Activated CD8-positive, alpha-beta memory T cell treated with anti-CD3 and anti-CD28 coated beads, Interleukin-2, amount 50 U/mL, for 24 hours (primary cell): ENCODE measurements around the gene SH3D19.

Source experiments
- DNase-seq: peaks from one replicate; pipeline ENCODE4 v3.0.0-alpha.2; 2020; ENCODE audit errors: extremely low read depth

The SH3D19 gene

DNA sequence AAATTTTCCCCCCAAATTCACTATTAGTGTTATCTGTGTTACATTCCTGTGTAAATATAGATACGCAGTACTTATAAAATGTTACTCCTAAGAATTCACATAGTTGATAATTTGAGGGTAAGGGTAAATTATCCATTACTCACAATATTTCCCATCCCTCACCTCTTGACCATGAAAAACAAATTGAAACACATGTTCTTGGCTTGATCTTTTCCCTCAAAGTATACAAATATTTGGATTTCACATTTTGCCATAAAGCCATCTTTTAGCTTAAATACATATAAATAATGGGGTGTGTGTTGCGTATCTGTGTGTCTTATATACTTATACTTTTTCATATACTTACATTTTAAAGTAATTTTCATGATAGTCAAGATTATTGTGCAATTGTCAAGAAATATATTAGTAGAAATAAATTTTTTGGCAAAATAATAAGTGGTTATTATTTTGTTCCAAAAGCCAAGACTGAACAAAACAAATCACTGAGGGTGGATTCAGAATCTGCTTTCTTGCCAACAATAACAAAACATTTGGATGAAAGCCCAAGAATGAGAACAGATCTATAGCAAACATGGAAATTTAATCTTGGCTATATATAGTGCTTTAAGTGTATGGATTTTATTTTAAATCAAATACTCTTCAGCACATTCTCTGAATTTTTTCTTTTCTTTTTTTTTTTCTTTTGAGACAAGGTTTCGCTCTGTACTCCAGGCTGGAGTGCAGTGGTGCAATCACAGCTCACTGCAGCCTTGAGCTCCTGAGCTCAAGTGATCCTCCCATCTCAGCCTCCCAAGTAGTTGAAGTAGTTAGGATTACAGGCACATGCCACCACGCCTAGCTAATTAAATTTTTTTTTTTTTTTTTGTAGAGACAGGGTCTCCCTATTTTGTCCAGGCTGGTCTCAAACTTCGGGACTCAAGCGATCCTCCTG lies 97.0 kb downstream of the SH3D19 start:
- DNase-seq = no peak

DNA sequence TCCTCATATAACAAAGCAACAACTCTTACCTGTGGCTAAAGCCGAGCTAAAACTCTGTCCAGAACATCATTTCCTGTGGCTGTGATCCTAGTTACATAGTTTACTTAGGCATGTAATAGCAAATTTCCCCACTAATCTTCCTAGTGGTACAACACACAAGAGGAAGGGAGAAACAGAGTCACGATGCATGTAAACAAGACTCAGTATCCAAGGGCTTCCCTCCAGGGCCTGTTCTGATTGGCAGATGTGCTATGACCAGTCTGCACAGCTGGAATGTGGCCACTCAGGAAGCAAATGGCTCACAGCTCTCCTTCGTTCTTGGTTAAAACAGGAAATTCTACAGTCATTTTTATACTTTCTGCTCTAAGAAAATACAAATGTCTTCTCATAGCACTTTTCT lies 97.7 kb downstream of the SH3D19 start:
- no peak for DNase-seq

DNA sequence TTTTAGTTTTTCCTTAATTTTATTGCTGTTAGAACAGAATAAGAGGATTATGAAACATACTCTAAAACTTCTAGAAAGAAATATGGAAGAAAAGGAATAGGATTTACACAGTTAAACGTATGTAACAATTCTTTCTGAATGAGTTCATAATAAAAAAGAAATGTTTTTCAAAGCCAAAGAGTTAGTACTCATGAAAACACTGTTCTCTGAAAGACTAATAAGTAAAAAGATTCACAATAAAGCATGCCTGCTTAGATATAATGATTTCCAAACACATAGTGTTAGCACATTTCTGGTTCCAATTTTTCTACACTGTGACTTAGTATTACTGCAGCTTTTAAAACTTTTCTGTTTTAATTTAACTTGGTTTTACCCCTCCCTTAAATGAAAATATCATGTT lies 98.2 kb downstream of the SH3D19 start:
- DNase-seq = no peak

DNA sequence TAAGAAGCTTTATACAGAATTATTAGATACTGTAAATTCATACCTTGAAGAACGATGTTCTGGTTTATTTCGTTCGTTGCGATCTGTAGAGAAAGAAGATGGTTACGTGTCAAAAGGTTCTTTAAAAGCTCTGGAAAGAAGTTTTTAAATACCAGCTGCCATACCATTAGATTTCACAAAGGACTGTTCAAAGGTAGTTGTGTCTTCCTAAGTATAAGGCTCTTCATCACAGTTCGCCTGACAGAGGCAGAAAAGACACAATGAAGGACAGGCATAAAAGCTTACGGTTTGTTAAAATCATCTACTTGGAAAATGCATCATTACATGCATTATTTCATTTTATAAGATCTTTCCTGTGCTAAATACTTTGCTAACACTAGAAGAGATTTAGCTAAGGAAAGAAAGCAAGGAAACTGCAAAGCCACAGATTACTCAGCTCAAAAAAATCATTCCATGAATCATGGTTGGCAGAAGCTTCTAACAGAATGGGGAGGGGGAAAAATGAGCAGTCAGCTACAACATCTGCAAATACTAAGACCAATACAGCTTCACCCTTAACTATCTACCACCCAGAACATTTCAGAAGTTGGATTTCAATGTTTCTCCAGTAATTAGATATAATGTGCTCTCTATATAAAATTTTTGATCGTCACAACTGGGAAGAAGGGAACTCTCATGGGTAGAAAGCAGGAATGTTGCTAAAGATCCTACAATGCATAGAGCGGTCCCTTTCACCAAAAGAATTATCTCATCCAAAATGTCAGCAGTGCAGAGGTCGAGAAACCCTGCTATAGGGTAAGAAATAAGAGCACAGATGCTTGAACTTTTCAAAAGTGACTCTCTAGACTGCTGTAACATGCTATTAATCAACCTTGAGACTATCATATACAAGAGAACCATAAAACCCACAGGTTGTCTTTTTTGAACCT lies 99.1 kb downstream of the SH3D19 start:
- no peak for DNase-seq

DNA sequence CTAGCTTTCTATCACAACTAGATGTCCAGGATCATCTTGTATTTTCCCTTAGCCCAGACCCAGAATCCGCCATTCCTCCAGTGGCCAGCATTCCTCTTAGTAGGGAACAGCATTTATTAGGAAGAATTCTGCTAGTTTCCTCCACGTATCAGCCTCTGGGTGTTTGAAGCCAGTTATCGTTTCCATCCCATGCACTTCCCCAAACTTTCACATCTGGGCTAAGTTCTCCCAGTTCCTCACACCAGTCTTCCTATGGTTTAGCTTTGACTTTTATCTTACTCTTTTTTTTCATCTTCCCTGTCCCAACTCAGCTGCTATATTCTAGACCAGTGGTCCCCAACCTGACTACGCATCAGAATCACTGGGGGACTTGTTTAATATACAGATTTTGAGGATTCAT lies 101.9 kb downstream of the SH3D19 start:
- DNase-seq = no peak

DNA sequence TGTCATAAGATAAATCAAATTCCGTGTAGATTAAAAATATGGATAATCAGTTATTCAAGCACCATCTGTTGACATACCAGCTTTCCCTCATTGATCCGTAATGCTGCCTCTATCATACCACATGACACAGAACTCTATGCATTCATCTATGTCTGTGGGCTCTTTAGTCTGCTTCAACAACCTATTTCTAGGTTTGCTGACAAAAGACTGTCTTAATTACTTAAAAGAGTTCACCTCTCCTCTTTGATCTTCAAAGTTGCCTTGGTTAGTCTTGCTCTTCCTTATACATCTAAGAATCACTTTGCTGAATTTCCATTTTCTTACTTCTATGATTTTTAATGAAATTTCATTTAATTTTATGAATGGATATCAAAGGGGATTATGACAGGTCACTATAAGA lies 105.5 kb downstream of the SH3D19 start:
- no peak for DNase-seq

DNA sequence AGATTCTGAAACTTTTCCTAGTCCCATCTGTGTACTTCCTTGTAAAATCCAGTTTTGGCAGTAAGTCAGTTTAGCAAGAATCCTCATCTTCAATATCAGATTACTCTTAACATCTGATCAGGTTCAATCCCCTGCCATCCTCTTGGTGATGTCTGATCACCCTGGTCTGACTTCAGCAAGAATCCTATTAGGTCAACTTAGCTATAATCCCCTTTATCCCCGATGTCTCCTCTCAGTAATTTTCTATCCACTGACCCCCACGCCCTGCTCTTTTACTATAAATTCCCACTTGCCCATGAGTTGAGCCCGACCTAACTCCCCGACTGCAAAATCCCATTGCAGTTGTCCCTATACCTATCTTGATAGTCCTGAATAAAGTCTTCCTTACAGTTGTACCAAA lies 106.3 kb downstream of the SH3D19 start:
- DNase-seq = no peak

DNA sequence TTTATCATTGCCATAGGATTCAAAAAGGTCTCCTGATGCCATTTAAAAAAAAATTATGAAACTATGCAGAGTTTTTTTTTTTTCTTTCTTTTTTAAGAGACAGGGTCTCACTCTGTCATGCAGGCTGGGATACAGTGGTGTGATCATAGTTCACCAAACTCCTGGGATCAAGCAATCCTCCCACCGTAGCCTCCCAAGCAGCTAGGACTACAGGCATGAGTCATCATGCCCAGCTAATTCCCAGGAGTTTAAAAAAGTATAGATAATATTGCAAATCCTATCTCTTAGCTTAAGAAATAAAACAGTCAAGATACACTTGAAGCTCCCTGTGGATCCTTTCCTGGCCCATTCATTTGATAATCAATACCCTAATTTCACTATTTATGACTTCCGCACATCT lies 107.1 kb downstream of the SH3D19 start:
- DNase-seq = no peak

DNA sequence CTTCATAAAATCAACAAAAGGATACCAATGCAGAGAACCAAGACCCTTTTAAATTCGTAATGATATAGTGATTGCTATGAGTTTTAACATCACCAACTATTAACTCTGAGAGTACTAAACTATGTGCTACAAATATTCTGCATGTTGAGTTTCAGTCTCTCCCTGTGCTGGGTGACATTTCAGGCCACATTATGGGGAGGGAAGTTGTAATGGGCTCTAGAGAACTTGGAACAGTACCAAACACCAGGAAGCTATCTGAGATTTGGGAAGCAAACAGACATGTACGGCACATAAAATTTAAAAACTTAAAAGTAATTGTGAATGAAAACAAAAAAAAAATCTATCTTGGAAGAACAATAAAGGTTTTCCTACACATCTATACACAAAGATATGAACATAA lies 108.1 kb downstream of the SH3D19 start:
- no peak for DNase-seq

DNA sequence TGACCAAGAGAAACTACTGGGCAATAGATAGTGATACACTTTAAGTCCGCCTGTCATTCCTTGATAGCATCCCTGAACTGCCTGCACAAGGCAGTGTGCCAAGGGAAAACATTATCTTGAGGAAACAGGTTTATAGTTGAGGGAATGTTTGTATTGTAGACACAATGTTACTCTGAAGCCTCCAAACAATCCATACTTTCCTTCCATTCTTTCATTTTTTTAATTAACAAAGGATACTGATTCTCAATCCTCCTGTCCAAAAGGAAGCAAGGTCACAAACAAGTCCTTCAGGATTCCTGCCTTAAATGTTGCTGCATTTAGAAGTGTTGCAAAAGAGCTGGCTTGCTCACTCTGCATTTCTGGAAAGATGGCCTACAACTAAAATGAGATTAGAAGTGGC lies 110.1 kb downstream of the SH3D19 start:
- DNase-seq = no peak

DNA sequence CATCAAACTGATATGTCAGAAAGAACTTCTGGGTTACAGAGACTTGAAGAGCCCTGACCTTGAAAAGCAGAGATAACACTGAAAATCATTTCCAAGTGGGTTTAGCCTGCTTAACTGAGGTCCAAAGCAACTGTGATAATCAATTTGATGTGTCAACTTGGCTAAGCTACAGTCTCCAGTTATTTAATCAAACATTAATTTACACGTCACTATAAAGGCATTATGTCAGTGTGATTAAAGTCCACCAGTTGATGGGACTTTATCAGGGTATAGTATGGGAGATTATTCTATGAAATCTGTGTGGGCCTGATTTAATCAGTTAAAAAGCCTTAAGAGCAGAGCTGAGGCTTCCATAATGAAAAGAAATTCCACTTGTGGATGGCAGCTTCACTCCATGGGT lies 117.5 kb downstream of the SH3D19 start:
- no peak for DNase-seq

DNA sequence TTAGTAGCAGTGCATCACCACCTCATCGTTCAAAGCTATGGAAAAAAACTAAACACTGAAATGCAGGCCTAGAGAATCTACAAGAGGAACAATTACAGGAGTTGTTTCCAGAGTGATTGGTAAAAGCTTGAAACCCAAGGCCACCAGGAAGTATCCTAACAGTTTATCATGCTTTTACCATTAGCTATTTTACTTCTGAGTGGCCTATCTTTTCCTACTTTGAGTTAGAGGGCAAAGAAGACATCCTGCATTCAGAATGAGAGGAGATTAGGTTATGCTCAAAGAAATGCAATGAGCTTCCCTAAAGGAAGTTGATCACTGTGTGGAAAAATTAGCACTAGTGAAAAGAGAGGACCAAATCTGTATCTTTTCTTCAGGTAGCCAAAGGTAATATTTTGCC lies 118.2 kb downstream of the SH3D19 start:
- DNase-seq = no peak

DNA sequence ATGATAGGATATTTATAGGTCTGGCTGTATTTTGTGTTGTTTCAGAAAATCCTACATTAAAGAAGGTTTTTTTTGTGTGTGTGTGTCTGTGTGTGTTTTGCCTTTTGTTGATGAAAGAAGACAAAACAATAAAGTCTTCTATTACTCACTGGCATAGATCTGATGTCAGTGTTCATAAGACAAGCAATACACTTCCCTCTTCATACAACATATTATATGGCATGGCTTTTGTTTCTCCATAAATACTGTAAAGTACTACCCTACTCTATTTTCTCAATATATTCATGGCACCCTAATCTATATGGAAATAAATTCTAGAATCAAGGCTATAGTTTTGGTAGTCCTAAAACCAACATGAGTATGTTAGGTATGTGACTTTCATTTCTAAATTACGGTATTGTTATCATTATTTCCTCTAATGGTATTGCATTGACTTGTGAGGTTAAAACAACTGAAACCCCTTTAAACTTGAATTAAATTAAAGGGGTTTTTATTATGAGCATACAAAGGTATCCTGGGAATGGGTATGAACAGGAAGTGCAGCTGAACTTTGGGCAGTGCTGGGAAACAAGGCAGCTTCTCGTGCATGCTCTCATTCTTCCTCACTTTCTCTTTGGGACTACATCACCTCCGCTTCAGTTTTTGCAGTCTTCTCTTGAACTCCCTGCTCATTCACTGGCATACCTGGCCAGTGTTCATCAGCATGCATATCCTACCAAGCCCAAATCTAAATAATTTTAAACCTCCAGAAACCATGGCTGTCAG lies 119.0 kb downstream of the SH3D19 start:
- DNase-seq = no peak

DNA sequence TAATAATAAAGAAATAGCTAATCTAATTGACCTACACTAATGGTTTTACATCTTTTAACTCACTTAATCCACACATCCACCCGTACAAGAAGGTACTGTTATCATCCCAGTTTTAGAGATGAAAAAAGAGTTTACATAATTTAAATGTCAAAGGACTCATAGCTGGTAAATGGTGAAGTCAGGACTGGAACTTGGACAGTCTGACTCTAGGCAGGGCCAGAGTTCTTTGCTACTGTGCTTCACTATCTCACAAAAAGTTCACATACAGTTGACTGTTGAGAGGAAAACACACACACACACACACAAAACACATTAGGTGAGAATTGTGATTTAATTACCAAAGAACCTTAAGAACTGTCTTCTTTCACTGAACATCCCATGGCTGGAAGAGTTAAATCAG lies 119.7 kb downstream of the SH3D19 start:
- no peak for DNase-seq

DNA sequence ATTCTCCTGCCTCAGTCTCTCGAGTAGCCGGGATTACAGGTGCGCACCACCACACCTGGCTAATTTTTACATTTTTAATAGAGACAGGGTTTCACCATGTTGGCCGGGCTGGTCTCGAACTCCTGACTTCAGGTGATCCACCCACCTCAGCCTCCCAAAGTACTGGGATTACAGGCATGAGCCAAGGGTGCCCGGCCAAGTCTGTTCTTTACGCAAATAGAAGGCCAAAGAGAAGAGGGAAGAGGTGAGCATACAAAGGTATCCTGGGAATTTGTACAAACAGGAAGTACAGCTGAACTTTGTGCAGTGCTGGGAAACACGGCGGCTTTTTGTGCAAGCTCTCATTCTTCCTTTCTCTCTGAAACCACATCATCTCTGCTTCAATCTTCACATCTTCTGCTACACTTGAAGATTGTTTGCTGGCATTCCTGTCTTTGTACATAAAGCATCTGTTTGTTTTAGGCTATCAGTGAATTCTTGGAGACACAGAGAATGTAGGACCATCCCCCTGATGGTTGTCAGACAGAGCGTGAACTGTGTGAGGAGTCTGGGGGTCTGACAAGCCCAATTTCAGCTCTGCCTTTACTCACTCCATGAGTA lies 120.4 kb downstream of the SH3D19 start:
- no peak for DNase-seq

DNA sequence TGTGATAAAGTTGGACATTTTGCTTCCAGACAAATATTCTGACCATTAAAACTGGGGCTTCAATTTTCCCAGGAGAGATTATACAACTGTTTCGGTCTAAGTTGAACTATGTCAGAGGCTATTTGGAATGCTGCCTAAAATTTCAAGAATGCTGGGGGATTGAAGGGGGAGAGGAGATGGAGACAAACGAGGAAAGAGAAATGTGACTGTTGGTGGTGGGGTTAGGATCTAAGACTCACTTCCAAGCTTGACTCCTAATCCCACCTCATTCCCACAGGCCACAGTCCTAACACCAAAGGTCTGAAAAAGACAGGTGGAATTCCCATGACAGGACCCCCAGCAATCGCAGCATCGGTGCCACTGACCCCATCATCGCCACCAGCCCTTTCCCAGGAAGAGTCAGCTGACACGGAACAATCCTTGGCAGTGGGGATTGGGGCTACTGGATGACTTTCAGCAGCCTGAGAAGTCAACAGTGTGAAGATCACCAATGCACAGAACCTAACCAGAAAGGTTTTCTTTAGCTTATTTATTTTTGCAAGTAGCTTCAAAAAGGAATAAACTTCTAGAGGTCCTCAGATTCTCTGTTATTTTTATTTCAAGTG lies 122.5 kb downstream of the SH3D19 start:
- no peak for DNase-seq

DNA sequence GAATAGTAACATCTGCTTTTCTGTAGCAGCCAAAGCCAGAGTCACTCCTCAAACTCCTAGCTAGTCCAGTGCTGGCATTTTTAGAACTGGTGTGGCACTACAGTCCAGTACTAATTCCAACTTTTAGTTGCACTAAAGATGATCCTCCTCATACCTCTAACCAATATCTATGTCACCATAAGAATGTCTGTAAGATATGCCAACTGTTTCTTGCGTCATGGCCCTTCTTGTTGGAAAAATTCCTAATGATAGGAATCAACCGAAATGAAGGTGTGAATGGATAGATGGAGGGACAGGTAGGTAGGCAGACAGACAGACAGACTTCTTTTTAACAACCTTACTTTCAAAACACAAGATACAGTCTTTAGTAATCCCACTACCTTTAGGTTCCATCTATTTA lies 123.0 kb downstream of the SH3D19 start:
- no peak for DNase-seq

DNA sequence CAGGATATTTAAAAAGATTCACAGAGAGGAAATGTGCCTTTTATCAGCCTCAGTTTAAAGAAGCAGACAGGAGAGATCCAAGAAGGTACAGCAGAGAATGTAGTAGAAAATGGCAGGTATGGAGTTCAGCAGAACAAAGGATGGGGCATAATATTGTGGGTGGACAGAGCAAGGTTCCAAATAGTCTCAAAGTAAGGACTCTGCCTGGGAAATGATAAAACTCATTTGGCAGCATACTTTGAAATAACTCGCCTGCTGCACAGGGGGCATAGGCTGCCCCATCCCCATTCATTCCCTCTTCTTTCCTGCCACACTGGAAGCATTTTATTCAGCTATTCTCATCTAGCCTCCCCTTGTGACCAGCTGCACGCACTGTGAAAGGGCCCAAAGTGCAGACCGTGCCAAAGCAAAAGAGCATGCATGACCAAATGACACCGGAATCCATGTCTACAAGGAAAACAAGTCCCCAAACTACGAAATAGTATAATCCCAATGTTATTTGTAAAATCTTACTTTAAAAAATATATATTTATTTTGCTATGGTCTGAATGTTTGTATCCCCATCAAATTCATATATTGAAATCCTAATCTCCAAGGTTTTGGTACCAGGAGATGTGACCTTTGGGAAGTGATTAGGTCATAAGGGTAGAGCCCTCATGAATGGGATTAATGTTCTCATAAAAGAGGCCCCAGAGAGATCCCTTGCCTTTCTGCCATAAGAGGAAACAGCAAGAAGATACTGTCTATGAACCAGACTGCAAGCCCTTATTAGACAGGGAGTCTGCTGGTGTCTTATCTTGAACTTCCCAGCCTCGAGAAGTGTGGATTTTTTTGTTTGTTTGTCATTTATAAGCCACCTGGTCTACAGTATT lies 125.8 kb downstream of the SH3D19 start:
- DNase-seq = no peak

DNA sequence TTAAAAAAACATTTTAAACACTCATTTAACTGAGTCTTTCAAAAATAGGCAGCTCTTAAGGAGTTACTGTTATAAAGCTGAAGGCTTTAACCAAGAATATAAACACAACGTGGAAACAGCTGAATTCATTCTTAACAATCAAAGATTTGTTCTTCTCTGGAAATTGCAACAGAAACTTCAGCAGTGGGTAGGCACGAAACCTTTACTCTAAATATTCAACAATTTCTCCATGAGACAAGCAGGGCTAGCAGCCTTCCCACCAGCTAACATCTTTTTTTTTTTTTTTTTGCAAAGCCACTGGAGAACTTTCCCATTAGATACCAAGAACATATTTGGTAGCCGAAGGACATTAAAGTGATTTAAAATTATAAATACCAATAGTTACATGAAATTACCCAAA lies 126.7 kb downstream of the SH3D19 start:
- DNase-seq = no peak

DNA sequence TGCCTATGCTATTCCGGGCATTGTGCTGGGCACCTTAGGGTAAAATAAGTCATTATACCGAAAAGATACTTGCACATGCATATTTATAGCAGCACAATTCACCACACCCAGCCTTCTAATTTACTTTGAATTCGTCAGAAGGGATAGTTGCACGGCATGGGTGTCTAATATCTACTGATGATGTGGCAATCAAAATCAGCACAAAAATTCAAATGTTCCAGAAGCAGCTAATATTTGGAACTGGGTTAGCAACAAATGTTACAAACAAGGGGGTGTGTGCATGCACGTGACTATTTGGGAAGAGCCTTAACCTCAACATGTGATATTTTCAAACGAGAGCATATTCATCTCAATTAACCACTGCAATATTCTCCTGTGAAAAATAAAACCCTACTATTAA lies 128.2 kb downstream of the SH3D19 start:
- no peak for DNase-seq
